ENCODE results near the gene FBXL15. TPM values are rescaled to one million over a fixed set of nuclear protein-coding genes. Genes with fewer than 3 reads are reported as not detected.

The FBXL15 gene
- polyA plus RNA-seq, 1 donor (not counting 4 experiments of a cell fraction or from before 2014, with no cell fraction given): 3.1 TPM

DNA sequence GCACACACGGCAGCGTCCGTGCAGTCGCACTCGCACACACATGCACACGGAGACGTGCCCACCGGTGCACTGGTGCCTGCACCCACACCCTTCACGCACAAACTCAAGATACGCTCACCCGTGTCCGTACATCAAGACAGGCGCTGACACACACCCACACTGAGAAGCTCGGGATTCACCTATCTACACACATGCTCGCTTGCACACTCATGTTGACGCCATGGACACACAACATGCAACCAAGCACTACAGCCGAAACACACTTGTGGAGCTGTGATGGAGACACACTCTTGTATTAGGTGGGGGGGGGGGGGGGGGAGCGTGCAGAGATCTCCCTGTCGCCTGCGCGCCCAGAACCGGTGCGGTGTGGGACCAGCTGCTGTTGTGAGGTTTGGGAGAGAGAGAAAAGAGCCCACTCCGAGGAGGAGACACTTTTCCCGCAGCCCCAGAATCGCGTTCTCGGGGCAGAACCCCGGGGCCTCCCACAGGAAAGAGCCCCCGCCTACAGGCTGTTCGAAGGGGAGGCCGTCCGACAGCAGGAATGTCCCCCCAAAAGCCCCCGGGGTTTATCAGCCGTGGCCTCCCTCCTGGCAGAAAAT, 25.7 kb upstream of the FBXL15 start:
- dilution Hi-C loops (cut with MboI; ENCODE audit: extremely low pct_ligation_motif_present, low sequenced_read_pairs): no loop called here
- H3K9ac ChIP-seq (ENCODE audit: control insufficient read depth, extremely low read depth, insufficient read depth, low read length): peak overlapping the region; percentile 87
- peak overlapping the region; percentile 69 for H3K4me2 ChIP-seq (ENCODE audit: control insufficient read depth, extremely low read depth, insufficient read depth, low read depth, low read length)
- H3K27ac ChIP-seq (ENCODE audit: control insufficient read depth, insufficient read depth, low read length): peak overlapping the region; percentile 83
- no peaks in the 10 kb centered on the region for H4K20me1 ChIP-seq (ENCODE audit: control insufficient read depth, extremely low read depth, insufficient read depth, low read length)
- no peaks in the 10 kb centered on the region for H3K27me3 ChIP-seq (ENCODE audit: control insufficient read depth, extremely low read depth, insufficient read depth, low read length)
- peaks cover 20% of the 10 kb centered on the region for H3K4me1 ChIP-seq (ENCODE audit: control insufficient read depth, extremely low read depth, insufficient read depth, low read length)
- H3K4me3 ChIP-seq (ENCODE audit: control insufficient read depth in 2 of 3, extremely low read depth in 1 of 3, insufficient read depth in 2 of 3, low read depth in 1 of 3, low read length in 3 of 3): peak overlapping the region; percentile 64 to 80 (median 71)
- H3K9me3 ChIP-seq (ENCODE audit: control insufficient read depth, low read depth, low read length): no peaks in the 10 kb centered on the region
- DNase-seq (ENCODE audit: low read depth, low spot score) (peak; percentile 26), FAIRE-seq (no peak)
- H2AFZ ChIP-seq (ENCODE audit: control insufficient read depth, low read length): peak overlapping the region; percentile 36
- peaks cover 12 to 14% of the 10 kb centered on the region in 2 experiments for H3K36me3 ChIP-seq (ENCODE audit: control insufficient read depth in 2 of 2, extremely low read depth in 1 of 2, insufficient read depth in 2 of 2, low read length in 2 of 2)
- TF ChIP-seq EZH2 (IDR thresholded peaks at IDR 0.05; ENCODE audit: low read length): no peak
- TF ChIP-seq, protein P1, sequence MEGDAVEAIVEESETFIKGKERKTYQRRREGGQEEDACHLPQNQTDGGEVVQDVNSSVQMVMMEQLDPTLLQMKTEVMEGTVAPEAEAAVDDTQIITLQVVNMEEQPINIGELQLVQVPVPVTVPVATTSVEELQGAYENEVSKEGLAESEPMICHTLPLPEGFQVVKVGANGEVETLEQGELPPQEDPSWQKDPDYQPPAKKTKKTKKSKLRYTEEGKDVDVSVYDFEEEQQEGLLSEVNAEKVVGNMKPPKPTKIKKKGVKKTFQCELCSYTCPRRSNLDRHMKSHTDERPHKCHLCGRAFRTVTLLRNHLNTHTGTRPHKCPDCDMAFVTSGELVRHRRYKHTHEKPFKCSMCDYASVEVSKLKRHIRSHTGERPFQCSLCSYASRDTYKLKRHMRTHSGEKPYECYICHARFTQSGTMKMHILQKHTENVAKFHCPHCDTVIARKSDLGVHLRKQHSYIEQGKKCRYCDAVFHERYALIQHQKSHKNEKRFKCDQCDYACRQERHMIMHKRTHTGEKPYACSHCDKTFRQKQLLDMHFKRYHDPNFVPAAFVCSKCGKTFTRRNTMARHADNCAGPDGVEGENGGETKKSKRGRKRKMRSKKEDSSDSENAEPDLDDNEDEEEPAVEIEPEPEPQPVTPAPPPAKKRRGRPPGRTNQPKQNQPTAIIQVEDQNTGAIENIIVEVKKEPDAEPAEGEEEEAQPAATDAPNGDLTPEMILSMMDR (optimal IDR thresholded peaks at IDR 0.05 in 1 of 3, IDR thresholded peaks at IDR 0.05 in 1 of 3, conservative IDR thresholded peaks at IDR 0.05 in 1 of 3; ENCODE audit: extremely low read depth in 1 of 3, insufficient read depth in 2 of 3, low read length in 3 of 3): no peak
- no peaks in the 10 kb centered on the region for H3K9me1 ChIP-seq (ENCODE audit: control insufficient read depth, extremely low read depth, insufficient read depth, low read length)
- peaks cover 11% of the 10 kb centered on the region for H3K79me2 ChIP-seq (ENCODE audit: control insufficient read depth, insufficient read depth, low read length)

DNA sequence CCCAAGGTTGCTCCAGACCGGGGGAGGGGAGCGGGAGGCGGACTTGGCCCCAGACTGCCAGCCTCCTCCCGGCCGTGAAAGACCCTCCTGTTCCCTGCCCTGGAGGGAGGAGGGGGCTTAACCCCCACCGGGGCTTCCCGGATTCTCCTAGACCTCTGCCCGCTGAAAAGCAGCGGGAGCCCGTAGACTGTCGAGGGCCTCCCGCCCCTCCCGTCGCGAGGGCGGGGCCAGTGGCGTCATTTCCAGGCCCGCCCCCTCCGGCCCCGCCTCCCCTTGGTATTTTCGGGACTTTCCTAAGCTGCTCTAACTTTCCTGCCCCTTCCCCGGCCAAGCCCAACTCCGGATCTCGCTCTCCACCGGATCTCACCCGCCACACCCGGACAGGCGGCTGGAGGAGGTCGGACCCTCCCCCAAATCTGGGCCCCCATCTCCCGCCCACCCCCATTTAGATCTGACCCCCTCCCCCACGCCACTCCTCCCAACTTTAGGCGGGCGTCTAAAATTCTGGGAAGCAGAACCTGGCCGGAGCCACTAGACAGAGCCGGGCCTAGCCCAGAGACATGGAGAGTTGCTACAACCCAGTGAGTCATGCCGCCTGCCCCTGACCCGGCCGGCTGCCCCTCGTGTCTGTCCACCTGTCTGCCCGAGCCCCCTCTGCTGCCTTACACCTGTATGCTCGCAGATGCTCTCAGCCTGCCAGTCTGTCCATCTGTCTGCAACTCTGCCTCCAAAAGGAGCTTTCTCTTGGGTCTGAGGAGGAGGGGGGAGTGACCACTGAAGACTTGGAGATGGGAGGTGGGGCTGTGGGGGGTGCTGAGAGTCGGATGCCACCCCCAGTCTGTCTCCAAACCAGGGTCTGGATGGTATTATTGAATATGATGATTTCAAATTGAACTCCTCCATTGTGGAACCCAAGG, 25.0 kb upstream of the FBXL15 start, which contains the start of gene NFKB2:
Gene NFKB2 (plus strand): TSS at position 306 of the 917 bp plus-strand sequence. CDS start 255 bp downstream, at position 561.
- H3K36me3 ChIP-seq (ENCODE audit: control insufficient read depth in 2 of 2, extremely low read depth in 1 of 2, insufficient read depth in 2 of 2, low read length in 2 of 2): peaks cover 14 to 20% of the 10 kb centered on the region in 2 experiments
- H3K4me1 ChIP-seq (ENCODE audit: control insufficient read depth, extremely low read depth, insufficient read depth, low read length): peaks cover 21% of the 10 kb centered on the region

More for the DNA sequence above, 25.0 kb upstream of the FBXL15 start, which contains the start of gene NFKB2:
- Histone ChIP-seq H3K27ac (ENCODE audit: control insufficient read depth, insufficient read depth, low read length) (peak within 1 kb of the TSS; percentile 83), H3K9ac (ENCODE audit: control insufficient read depth, extremely low read depth, insufficient read depth, low read length) (peak within 1 kb of the TSS; percentile 87), H3K9me3 (ENCODE audit: control insufficient read depth, low read depth, low read length) (no peaks in the 10 kb centered on the region), H3K4me3 (ENCODE audit: control insufficient read depth in 2 of 3, extremely low read depth in 1 of 3, insufficient read depth in 2 of 3, low read depth in 1 of 3, low read length in 3 of 3) (peak within 1 kb of the TSS; percentile 64 to 80 (median 71)), H3K27me3 (ENCODE audit: control insufficient read depth, extremely low read depth, insufficient read depth, low read length) (no peaks in the 10 kb centered on the region), H3K79me2 (ENCODE audit: control insufficient read depth, insufficient read depth, low read length) (peaks cover 11% of the 10 kb centered on the region), H3K4me2 (ENCODE audit: control insufficient read depth, extremely low read depth, insufficient read depth, low read depth, low read length) (peak within 1 kb of the TSS; percentile 73), H4K20me1 (ENCODE audit: control insufficient read depth, extremely low read depth, insufficient read depth, low read length) (no peaks in the 10 kb centered on the region), H2AFZ (ENCODE audit: control insufficient read depth, low read length) (peak within 1 kb of the TSS; percentile 36), H3K9me1 (ENCODE audit: control insufficient read depth, extremely low read depth, insufficient read depth, low read length) (no peaks in the 10 kb centered on the region)
- FAIRE-seq: no peak
- dilution Hi-C loops (cut with MboI; ENCODE audit: extremely low pct_ligation_motif_present, low sequenced_read_pairs): no loop called here
- TF ChIP-seq, protein P1 (optimal IDR thresholded peaks at IDR 0.05 in 1 of 3, IDR thresholded peaks at IDR 0.05 in 1 of 3, conservative IDR thresholded peaks at IDR 0.05 in 1 of 3; ENCODE audit: extremely low read depth in 1 of 3, insufficient read depth in 2 of 3, low read length in 3 of 3): no peak
- no peak for TF ChIP-seq EZH2 (IDR thresholded peaks at IDR 0.05; ENCODE audit: low read length)
- peak; percentile 42 for DNase-seq (ENCODE audit: low read depth, low spot score)

Measured in keratinocyte (primary cell).